Measurements from ENCODE around the gene SLAIN1. TPM values are rescaled to one million over a fixed set of nuclear protein-coding genes. Genes with fewer than 3 reads are reported as not detected.

Gene SLAIN1
- total and polyA plus RNA-seq, 2 of the 4 experiments (the other 2 are of a cell fraction): 0.29 to 0.36 TPM

GRCh38 chr13:77674852-77675251 is 22.6 kb upstream of the SLAIN1 start:
- Histone ChIP-seq H3K27ac (ENCODE audit: insufficient read depth, low read length) (no peak overlapping the region), H4K20me1 (ENCODE audit: insufficient read depth, low read length) (no peaks in the 10 kb centered on the region), H4K8ac (ENCODE audit: low read depth in 2 of 2, low read length in 2 of 2) (no peak overlapping the region), H3K9me3 (ENCODE audit: control insufficient read depth, insufficient read depth, low read length) (no peaks in the 10 kb centered on the region), H3K9ac (ENCODE audit: low read depth, low read length) (no peak overlapping the region), H3K56ac (ENCODE audit: extremely low read depth, insufficient read depth, low read length) (no peak overlapping the region), H2AK9ac (replicated peaks; ENCODE audit: low read depth, low read length, poor library complexity) (no peak overlapping the region), H3K18ac (ENCODE audit: low read depth, low read length) (no peak overlapping the region), H3K4ac (ENCODE audit: low read depth, low read length) (no peak overlapping the region), H3K36me3 (ENCODE audit: control insufficient read depth, insufficient read depth, low read length) (no peaks in the 10 kb centered on the region), H4K5ac (ENCODE audit: low read depth, low read length) (no peak overlapping the region), H3K79me1 (ENCODE audit: low read depth in 1 of 2, low read length in 2 of 2) (no peaks in the 10 kb centered on the region), H3K4me1 (ENCODE audit: control insufficient read depth, insufficient read depth, low read length) (no peaks in the 10 kb centered on the region), H4K91ac (ENCODE audit: insufficient read depth, low read depth, low read length) (no peak overlapping the region), H2BK120ac (ENCODE audit: low read depth, low read length) (no peak overlapping the region), H3K4me3 (ENCODE audit: insufficient read depth, low read depth, low read length) (no peak overlapping the region), H2BK20ac (ENCODE audit: low read depth, low read length) (no peak overlapping the region), H3K14ac (replicated peaks; ENCODE audit: low read depth, low read length) (no peak overlapping the region), H3K23ac (ENCODE audit: low read depth, low read length) (no peak overlapping the region), H2BK15ac (ENCODE audit: low read depth, low read length) (no peak overlapping the region), H2BK5ac (ENCODE audit: low read depth, low read length, poor library complexity, severe bottlenecking) (no peak overlapping the region), H2AK5ac (ENCODE audit: low read depth, low read length) (no peak overlapping the region), H3K4me2 (ENCODE audit: low read depth, low read length) (no peak overlapping the region), H3K9me1 (ENCODE audit: insufficient read depth, low read length) (no peaks in the 10 kb centered on the region), H2AFZ (replicated peaks; ENCODE audit: low read length, poor library complexity) (no peak overlapping the region), H3K27me3 (ENCODE audit: control insufficient read depth, insufficient read depth, low read length) (no peaks in the 10 kb centered on the region)
- POLR2A ChIA-PET (ENCODE audit: unreplicated experiment): no interaction called here
- TF ChIP-seq RAD21 (IDR thresholded peaks at IDR 0.05; ENCODE audit: low read length) (no peak), MAZ (IDR thresholded peaks at IDR 0.05; ENCODE audit: borderline replicate concordance, low read depth, low read length) (no peak), RCOR1 (IDR thresholded peaks at IDR 0.05; ENCODE audit: insufficient replicate concordance, low read length) (no peak), CHD1 (IDR thresholded peaks at IDR 0.05; ENCODE audit: low read depth, low read length) (no peak), FOS (IDR thresholded peaks at IDR 0.05; ENCODE audit: low read depth, low read length) (no peak), CEBPB (IDR thresholded peaks at IDR 0.05; ENCODE audit: low read depth, low read length) (no peak), NFE2L2 (IDR thresholded peaks at IDR 0.05; ENCODE audit: low read depth, low read length) (no peak), CTCF (conservative IDR thresholded peaks at IDR 0.05; ENCODE audit: low read depth, low read length) (no peak), BHLHE40 (IDR thresholded peaks at IDR 0.05; ENCODE audit: low read depth, low read length) (no peak), RFX5 (IDR thresholded peaks at IDR 0.05; ENCODE audit: low read depth, low read length) (no peak), USF2 (IDR thresholded peaks at IDR 0.05; ENCODE audit: low read depth, low read length) (no peak), POLR2A (IDR thresholded peaks at IDR 0.05; ENCODE audit: low read depth, low read length) (no peak), ELK1 (IDR thresholded peaks at IDR 0.05; ENCODE audit: borderline replicate concordance, low read depth, low read length) (no peak), SMC3 (IDR thresholded peaks at IDR 0.05; ENCODE audit: low read depth, low read length) (no peak), MXI1 (IDR thresholded peaks at IDR 0.05; ENCODE audit: borderline replicate concordance, low read depth, low read length) (no peak), MAFK (IDR thresholded peaks at IDR 0.05; ENCODE audit: low read depth, low read length) (no peak)
- in situ Hi-C loops (cut with MboI; ENCODE audit: low sequenced_read_pairs) (no loop called here), intact Hi-C loops (cut with micrococcal nuclease) (no loop called here), dilution Hi-C loops (cut with HindIII; ENCODE audit: low sequenced_read_pairs, unreplicated experiment) (no loop called here)
- DNase-seq (no peak), ATAC-seq (ENCODE audit: low read depth) (no peak)
- CTCF ChIA-PET: interaction anchor here (0.6 kb wide), 1 partner anchor 29 kb away, joined by 3 read pairs; no protein-coding TSS in a partner anchor
- BruUV-seq (replicated peaks): no TSS peak
